NCI-H2081 treated with DMSO at 0.1 percent for 48 hours (cell line): ENCODE measurements around the gene PSMD8.
"Not testable (repeated sequence)": the region's sequence is repeated elsewhere in the genome, so short reads cannot be mapped to it uniquely, and the experiment has no call there.

ENCODE experiments used
- DNase-seq: peaks from one replicate; lab custom pipeline; 2025; lab: John Stamatoyannopoulos, UW

Gene PSMD8

DNA sequence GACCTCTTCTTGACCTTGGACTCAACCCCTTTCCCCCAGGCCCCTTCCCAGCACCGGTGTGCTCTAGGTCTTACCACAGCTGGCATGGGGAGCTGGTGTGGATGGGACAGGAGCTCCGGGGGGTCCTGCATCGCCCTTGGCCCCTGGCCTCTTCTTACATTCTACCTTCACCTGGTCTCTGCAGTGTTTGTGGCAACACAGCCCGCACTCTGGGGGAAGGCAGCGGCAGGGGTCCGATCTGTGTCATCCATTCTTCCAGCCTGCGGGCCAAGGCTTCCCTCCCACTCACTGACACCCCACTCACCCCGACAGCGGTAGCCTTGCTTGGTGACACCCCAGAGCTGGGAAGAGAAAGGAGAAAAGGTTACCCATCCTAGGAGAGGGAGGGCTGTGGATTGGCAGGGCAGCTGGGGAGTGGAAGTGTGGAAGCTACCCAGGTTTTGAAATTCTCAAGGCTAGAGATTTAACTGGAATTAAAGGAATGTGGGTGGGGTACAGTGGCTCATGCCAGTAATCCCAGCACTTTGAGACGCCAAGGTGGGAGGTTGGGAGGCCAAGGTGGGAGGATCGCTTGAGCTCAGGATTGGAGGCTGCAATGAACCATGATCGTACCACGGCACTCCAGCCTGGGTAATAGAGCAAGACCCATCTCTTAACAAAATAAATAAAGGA is 36.8 kb downstream of the PSMD8 start:
- no peak for DNase-seq

- DNase-seq = not testable (repeated sequence)
Observed at GRCh38 chr19:38411898-38412297, 37.5 kb downstream of the PSMD8 start.

DNA sequence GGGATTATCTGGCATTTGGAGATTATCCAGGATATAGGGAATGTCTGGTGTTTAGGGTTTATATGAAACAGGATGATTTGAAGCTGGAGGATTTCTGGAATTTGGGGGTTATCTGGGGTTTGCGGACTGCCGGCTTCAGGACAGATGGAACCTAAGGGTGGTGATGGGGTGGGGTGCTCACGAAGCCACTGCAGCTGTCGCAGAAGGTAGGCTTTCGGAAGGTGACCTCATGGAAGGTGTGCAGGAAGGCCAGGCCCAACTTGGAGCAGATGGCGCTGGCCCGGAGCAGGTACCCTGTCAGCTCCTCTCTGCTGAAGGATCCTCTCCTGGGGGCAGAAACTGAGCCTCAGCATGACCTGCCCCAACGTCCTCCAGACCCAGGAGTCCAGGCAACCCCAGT is 38.1 kb downstream of the PSMD8 start:
- DNase-seq = no peak

DNA sequence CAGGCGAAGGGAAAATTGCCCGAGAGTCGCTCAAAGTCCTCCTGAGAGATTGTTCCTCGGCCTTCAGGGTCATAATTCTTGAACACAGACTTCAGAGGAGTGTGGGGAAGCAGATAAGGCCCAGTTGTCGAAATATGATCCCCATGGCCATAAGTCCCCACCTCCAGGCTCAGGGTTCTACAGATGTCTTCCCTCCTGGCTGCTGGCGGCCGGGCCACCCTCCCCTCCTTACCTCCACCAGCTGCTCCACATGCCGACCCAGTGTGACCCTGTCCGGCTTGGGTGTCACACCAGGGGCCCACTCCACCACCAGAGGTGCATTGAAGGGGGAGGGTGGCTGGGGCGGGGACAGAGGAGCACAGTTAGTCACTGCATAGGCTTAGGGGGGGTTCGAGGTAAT is 38.6 kb downstream of the PSMD8 start:
- no peak for DNase-seq

- no peak for DNase-seq
Observed at GRCh38 chr19:38413416-38413815, 39.0 kb downstream of the PSMD8 start.

GRCh38 chr19:38417146-38417543 is 42.8 kb downstream of the PSMD8 start:
- no peak for DNase-seq

DNA sequence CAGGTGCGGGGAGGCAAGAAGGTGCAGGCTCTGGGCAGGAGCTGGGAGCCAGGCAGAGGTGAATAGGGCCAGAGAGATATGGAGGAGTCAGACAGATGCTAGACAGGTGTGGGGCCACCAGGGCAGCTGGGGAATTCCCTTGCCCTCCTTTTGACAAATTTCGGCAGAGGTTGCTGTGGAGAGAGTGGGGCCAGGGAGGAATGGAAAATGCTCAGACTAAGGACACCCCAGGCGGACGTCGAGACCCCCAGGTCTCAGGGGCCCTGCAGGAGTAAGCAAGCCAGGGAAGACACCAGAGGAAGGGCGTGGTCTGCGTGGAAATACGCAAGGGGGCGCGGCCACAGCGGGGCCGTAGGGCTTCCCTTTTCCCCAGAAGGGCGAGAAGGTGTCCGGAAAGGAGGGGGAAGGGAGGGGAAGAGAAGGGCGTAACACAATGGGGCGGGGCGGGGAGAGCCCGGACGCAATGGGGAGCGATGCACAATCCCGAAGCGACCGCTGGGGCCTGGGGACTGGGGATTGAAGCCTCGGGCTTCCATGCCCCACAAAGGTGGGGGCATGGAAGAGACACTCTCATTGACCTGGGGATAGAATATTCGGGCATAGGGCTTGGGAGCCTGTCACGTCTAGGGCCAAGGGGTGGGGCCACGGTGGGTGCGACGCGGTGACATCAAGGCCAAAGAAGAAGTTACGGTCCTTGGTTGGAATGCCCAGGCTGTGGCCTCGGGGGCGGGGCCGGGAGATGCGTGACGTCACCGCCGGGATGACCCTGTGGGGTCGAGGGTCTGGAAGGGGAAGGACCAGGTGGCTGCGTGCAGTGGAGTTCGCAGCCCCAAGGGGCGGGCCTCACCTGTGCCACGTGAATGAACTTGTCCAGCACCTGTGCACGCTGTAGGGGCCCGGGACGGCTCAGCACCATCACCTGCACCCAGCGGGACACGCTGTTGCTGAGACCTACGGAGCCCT is 43.5 kb downstream of the PSMD8 start:
- DNase-seq = no peak

- no peak for DNase-seq
Observed at GRCh38 chr19:38420935-38421334, 46.6 kb downstream of the PSMD8 start.

DNA sequence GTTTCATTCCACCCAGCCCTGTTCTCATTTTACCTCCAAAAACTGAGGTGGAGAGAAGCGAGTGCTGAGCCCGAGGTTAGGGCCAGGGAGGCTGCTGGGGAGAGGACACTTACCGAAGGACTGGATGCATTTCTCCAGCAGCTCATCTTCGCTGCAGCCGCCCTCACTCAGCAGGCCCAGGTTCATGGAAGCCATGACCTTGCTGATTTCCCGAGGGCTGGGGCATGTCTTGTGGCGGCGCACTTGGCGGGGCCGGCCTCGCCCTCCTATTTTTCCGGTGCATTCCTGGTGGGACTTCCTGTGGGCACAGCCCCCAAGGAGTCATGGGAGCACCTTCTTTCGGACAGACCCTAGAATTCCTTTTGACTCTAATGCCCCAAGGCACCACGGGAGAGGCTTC is 47.5 kb downstream of the PSMD8 start:
- DNase-seq = no peak

DNA sequence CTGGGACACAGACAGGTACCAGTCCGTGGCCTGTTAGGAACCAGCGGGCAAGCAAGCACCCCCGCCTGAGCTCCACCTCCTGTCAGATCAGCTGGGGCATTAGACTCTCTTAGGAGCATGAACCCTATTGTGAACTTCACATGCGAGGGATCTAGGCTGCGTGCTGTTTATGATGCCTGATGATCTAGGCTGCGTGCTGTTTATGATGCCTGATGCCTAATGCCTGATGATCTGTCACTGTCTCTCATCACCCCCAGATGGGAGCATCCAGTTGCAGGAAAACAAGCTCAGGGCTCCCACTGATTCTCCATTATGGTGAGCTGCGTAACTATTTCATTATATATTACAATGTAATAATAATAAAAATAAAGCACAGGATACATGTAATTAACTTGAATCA is 48.1 kb downstream of the PSMD8 start:
- no peak for DNase-seq

DNA sequence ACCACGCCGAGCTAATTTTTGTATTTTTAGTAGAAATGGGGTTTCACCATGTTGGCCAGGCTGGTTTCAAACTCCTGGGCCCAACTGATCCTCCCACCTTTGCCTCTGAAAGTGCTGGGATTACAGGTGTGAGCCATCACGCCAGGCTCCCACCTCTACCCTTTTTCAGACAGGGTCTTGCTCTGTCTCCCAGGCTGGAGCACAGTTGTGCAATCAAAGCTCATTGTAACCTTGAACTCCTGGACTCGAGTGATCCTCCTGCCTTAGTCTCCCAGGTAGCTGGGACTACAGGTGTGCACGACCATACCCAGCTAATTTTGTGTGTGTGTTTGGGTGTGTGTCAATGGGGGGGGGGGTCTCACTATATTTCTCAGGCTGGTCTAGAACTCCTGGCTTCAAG is 49.9 kb downstream of the PSMD8 start:
- no peak for DNase-seq

DNA sequence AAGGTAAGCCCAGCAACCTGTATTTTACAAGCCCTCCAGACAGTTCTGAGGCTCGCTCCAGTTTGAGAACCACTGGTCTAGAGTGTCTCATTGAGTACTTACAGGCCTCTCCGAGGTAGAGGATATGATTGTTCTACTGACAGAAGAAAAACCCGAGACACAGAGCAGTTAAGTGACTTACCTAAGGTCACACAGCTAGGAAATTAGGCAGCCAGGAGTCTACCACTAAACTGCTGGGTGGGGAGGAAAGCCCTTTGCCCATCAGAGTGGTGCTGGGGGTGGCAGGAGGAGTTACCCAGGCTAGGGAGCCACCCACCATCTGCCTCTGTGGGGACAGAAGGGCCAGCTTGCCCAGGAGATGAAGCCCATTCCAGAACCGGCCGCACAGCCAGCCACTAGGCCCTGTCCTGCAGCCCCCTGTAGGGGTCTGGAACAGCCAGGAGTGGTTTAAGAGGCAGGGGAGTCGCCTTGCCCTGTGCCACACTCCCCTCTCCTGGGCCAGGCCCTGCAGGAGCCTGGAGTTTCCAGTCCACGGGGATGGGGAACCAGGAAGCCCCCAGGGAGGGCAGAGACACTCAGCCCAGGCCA is 50.9 kb downstream of the PSMD8 start:
- no peak for DNase-seq

DNA sequence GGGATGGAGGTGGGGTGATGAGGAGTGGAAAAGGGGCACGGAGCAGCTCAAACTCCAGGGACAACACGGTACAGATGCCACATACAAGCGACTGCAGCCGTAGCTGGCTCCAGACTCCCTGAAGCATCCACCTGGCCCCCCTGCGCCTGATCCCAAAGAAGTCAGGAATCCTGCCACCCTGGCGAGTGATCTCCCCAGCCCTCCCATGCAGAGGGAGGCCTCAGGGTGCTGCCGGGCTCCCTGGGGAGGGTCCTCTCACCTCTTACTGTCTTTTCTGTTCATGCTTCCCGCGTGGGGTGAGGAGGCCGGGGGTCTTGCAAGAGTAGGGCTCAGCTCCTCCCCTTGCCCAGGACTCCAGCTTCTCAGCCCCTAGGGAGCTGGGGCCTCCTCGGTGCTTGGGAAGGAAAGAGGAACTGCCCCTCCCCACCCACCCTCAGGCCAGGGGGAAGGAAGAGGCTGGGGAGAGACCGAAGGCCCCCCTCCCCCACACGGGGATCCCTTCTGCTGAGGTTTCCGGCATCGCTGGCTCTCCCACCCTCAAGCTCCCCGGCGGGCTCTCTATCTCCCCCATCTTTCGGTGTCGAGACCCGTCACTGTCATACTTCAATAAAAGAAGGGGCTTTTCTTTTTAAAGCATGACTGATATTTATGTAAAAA is 51.6 kb downstream of the PSMD8 start, which contains the start of gene RASGRP4:
Gene RASGRP4, minus strand, starts transcription at position 410 of the 657 bp plus-strand sequence. Its CDS starts 128 bp downstream, at position 282.
- DNase-seq = no peak

DNA sequence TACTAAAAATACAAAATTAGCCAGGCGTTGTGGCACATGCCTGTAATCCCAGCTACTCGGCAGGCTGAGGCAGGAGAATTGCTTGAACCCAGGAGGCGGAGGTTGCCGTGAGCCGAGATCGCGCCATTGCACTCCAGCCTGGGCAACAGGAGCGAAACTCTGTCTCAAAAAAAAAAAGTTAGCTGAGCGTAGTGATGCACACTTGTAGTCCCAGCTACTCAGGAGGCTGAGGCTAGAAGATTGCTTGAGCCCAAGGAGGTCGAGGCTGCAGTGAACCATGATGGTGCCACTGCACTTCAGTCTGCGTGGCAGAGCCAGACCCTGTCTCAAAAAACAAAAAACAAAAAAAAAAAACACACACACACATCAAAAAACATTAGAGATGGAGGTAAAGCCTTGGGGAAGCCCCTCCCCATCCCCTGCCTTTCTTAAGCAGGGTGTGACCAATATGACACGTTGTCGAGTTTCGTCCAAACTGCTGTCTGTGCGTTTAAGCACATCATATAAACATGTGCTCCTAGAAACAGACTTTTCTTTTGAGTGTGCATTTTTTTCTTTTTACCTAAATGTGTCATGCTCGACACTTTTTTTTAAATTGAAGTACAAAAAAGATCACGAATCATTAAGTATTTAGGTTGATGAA is 52.8 kb downstream of the PSMD8 start:
- DNase-seq = not testable (repeated sequence)

DNA sequence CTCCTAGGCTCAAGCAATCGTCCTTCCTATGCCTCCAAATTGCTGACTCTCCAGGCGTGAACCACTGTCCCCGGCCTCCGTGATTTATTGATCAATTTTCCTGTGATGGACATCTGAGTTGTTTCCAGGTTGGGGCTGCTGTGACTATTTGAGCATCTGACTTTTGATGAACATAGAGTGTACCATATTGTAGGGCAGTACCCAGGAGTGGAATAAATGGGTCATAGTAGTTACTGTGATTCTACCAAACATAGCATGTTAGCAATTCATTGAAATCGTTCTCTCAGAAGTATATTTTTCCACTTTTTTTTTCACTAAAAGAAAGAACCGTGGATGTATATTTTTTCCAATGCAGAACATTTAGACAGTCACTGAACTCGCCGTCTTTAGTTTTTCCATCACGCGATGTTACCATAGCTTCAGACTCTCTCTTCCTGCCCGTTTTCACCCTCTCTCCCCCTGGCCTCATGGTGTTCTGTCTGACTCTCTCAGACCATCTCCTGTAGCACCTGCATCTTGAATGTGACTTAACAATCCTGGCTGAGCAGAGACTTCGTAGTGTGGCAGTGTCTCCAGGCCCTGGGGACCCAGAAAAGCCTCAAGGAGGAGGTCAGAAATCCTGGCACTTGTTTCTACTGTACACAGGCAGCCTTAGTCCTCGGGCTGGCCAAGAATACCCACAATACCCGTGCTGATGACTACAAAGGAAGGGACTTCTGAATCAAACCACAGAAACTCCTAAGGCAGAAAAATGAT is 54.9 kb downstream of the PSMD8 start:
- DNase-seq = no peak

DNA sequence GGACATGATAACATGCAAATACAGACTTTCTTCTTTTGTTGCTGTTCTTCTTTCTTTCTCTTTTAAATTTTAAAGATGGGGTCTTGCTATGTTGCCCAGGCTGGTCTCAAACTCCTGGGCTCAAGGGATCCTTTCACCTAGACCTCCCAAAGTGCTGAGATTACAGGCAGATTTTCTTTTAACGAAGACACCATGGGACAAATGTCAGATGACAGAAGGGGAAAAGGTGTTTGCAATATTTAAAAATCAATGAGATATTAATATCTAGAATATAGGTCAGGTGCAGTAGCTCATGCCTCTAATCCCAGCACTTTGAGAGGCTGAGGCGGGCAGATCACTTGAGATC is 55.4 kb downstream of the PSMD8 start:
- DNase-seq = no peak

DNA sequence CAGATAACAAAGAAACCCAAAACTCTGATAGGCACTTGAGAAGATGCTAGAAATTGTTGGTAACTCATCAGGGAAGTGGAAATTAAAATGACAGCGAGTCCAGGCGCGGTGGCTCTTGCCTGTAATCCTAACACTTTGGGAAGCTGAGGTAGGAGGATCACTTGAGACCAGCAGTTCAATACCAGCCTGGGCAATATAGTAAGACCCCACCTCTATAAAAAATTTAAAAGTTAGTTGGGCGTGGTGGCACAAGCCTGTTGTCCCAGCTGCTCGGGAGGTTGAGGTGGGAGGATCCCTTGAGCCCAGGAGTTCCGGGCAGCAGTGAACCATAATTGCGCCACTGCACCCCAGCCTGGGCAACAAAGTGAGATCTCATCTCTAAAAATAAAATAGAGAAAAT is 56.6 kb downstream of the PSMD8 start:
- DNase-seq = no peak

- DNase-seq = no peak
Observed at GRCh38 chr19:38433268-38433733, 58.9 kb downstream of the PSMD8 start, which contains the start of gene RYR1. TSS of gene RYR1 (plus strand) at chr19:38433691. CDS start at chr19:38433830, 139 bp downstream.
